Measurements from ENCODE around the gene IFI6. TPM values are rescaled to one million over a fixed set of nuclear protein-coding genes. Genes with fewer than 3 reads are reported as not detected.

Gene IFI6
- total and polyA plus RNA-seq, 2 of the 8 experiments (the other 6 are each of a cell fraction or from before 2014, with no cell fraction given), result 6.1 to 13.2 TPM

DNA sequence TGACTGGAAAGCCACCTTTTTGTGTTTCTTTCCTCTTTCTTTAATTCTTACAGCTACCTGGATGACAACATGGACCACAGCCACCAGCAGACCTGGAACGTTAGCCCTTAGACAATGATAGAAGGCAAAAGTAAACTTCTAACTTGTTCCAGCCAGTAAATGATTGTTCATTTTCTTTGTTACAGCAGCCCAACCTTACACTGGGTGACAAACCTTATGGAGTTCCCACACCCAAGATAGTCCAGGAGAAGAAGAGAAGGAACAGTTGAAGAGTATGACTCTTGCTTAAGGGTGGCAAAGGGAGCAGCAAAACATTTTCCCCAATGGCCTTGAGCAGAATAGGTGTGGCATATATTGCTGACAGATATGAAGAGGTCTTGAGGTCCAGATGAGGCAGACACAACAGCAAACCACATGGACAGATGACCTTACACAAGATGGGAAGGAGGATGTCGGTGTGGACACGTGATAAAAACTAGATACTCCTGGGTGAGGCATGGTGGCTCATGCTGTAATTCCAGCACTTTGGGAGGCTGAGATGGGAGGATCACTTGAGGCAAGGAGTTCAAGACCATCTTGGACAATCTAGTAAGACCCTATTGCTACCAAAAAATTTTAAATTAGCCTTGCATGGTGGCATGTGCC, 42.0 kb upstream of the IFI6 start:
- peak overlapping the region in 1 of 4 experiments; percentile 7; a peak in 1 of 7 replicates for H3K9ac ChIP-seq (replicated peaks in 1 of 4; ENCODE audit: extremely low read depth in 1 of 4, low read depth in 3 of 4, low read length in 3 of 4)
- H3K4ac ChIP-seq (replicated peaks; ENCODE audit: insufficient read length, low read depth, low read length), result no peak overlapping the region
- H2BK15ac ChIP-seq (ENCODE audit: low read length), result no peak overlapping the region
- H3K36me3 ChIP-seq (ENCODE audit: control insufficient read depth in 2 of 4, insufficient read depth in 4 of 4, low read length in 3 of 4), result no peaks in the 10 kb centered on the region
- no peak overlapping the region for H2AK5ac ChIP-seq (ENCODE audit: low read depth, low read length)
- H3K79me1 ChIP-seq (ENCODE audit: low read depth, low read length), result no peaks in the 10 kb centered on the region
- no peak overlapping the region for H3K4me3 ChIP-seq (ENCODE audit: extremely low read depth in 1 of 4, insufficient read depth in 2 of 4, low read depth in 3 of 4, low read length in 4 of 4)
- no peak for FAIRE-seq
- H3K9me3 ChIP-seq (ENCODE audit: insufficient read depth in 2 of 2, low read depth in 1 of 2, low read length in 1 of 2), result peaks cover 0 to 3% of the 10 kb centered on the region in 2 experiments; a peak in 2 of 4 replicates
- ChIA-PET POLR2A (ENCODE audit: partially characterized antibody) (interaction anchor here (0.8 to 2.2 kb wide), 3 partner anchors 11 to 42 kb away, joined by 3 to 6 read pairs (median 4); partner anchors contain the start of genes FAM76A and IFI6), CTCF (ENCODE audit: partially characterized antibody) (interaction anchor here (1.8 kb wide), 1 partner anchor 45 kb away, joined by 4 read pairs; no protein-coding TSS in a partner anchor)
- no peak overlapping the region for H2BK20ac ChIP-seq (ENCODE audit: low read length)
- H3K4me1 ChIP-seq (replicated peaks in 1 of 4; ENCODE audit: control insufficient read depth in 3 of 4, insufficient read depth in 4 of 4, low read length in 3 of 4), result peaks cover 0 to 6% (median 1%) of the 10 kb centered on the region in 4 experiments; a peak in 1 of 7 replicates
- no peak overlapping the region for H4K8ac ChIP-seq (ENCODE audit: extremely low read depth, insufficient read depth, low read length)
- no peak overlapping the region for H2BK120ac ChIP-seq (replicated peaks; ENCODE audit: low read depth, low read length)
- no peak overlapping the region for H3K23ac ChIP-seq (ENCODE audit: insufficient read length)
- H3K14ac ChIP-seq (ENCODE audit: insufficient read length), result no peak overlapping the region
- no peak overlapping the region for H4K5ac ChIP-seq (ENCODE audit: insufficient read length, low read depth, low read length)
- no peaks in the 10 kb centered on the region for H3K79me2 ChIP-seq (ENCODE audit: control insufficient read depth in 1 of 2, insufficient read depth in 2 of 2, low read length in 2 of 2)
- DNase-seq (ENCODE audit: low read depth in 1 of 2, low spot score in 2 of 2), result no peak
- H2BK5ac ChIP-seq (ENCODE audit: low read depth, low read length), result no peak overlapping the region; the same call in 1 of the 2 replicates
- H2BK12ac ChIP-seq (ENCODE audit: low read depth, low read length), result no peak overlapping the region
- peak overlapping the region; percentile 92; the same call in 1 of the 2 replicates for H2AFZ ChIP-seq (ENCODE audit: low read length)
- no peak overlapping the region for H3K18ac ChIP-seq (ENCODE audit: extremely low read depth, low read length)
- H4K20me1 ChIP-seq (replicated peaks in 1 of 2; ENCODE audit: control insufficient read depth in 1 of 2, insufficient read depth in 2 of 2, low read length in 2 of 2), result no peaks in the 10 kb centered on the region
- H3K27ac ChIP-seq (ENCODE audit: low read depth, low read length), result no peak overlapping the region
- no peaks in the 10 kb centered on the region for H3K27me3 ChIP-seq (replicated peaks in 1 of 4; ENCODE audit: control insufficient read depth in 3 of 4, extremely low read depth in 1 of 4, insufficient read depth in 3 of 4, low read length in 3 of 4)
- no peak overlapping the region for H4K91ac ChIP-seq (replicated peaks; ENCODE audit: insufficient read length, low read length)
- H3K56ac ChIP-seq (replicated peaks; ENCODE audit: insufficient read length, low read depth, low read length), result no peak overlapping the region
- H3K23me2 ChIP-seq (ENCODE audit: low read depth, low read length), result no peaks in the 10 kb centered on the region; the same call in 1 of the 2 replicates
- WGBS, 2 experiments (ENCODE audit: extremely low coverage in 1 of 2, insufficient coverage in 1 of 2, insufficient read length in 1 of 2, insufficient replicate concordance in 2 of 2, low coverage in 1 of 2, low lambda C conversion rate in 2 of 2, missing lambda C conversion rate in 1 of 2), result 100% methylated on average over 3 of the region's 3 CpGs; no CpG with 5 or more reads in 1 of the 2 experiments
- no peak overlapping the region for H3K4me2 ChIP-seq (ENCODE audit: insufficient read depth in 1 of 2, low read depth in 2 of 2, low read length in 2 of 2)
- TF ChIP-seq JUND (IDR thresholded peaks at IDR 0.05; ENCODE audit: low read length) (no peak), KDM1A (IDR thresholded peaks at IDR 0.05; ENCODE audit: borderline replicate concordance, low read length) (no peak), YY1 (IDR thresholded peaks at IDR 0.05; ENCODE audit: low read depth, low read length) (no peak), POLR2AphosphoS5 (IDR thresholded peaks at IDR 0.05; ENCODE audit: low read depth, low read length) (no peak), BRCA1 (IDR thresholded peaks at IDR 0.05; ENCODE audit: low read depth, low read length) (no peak), EZH2 (IDR thresholded peaks at IDR 0.05; ENCODE audit: low read depth, low read length, severe bottlenecking) (no peak), TCF12 (IDR thresholded peaks at IDR 0.05; ENCODE audit: low read depth, low read length) (no peak), SRF (IDR thresholded peaks at IDR 0.05; ENCODE audit: low read depth, low read length) (no peak), EP300 (IDR thresholded peaks at IDR 0.05; ENCODE audit: borderline replicate concordance in 1 of 2, low read depth in 2 of 2, low read length in 2 of 2) (no peak)
- TF ChIP-seq, protein P1, sequence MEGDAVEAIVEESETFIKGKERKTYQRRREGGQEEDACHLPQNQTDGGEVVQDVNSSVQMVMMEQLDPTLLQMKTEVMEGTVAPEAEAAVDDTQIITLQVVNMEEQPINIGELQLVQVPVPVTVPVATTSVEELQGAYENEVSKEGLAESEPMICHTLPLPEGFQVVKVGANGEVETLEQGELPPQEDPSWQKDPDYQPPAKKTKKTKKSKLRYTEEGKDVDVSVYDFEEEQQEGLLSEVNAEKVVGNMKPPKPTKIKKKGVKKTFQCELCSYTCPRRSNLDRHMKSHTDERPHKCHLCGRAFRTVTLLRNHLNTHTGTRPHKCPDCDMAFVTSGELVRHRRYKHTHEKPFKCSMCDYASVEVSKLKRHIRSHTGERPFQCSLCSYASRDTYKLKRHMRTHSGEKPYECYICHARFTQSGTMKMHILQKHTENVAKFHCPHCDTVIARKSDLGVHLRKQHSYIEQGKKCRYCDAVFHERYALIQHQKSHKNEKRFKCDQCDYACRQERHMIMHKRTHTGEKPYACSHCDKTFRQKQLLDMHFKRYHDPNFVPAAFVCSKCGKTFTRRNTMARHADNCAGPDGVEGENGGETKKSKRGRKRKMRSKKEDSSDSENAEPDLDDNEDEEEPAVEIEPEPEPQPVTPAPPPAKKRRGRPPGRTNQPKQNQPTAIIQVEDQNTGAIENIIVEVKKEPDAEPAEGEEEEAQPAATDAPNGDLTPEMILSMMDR (IDR thresholded peaks at IDR 0.05; ENCODE audit: control extremely low read depth in 1 of 3, insufficient read depth in 1 of 3, low read depth in 1 of 3, low read length in 3 of 3), result no peak

All from H1 (cell line).